HG03066 (cell line): ENCODE data around the gene PECR.
"Not testable (repeated sequence)": the region's sequence is repeated elsewhere in the genome, so short reads cannot be mapped to it uniquely, and the experiment has no call there.

Source experiments
- ATAC-seq: cut with Tn5 transposase; IDR thresholded peaks from one replicate; pipeline ENCODE4 v1.9.1; 2021; ENCODE audit warnings: low read depth; ENCODE audit not compliant: unreplicated experiment

Gene PECR

GRCh38 chr2:216107320-216107719 lies 25.7 kb upstream of the PECR start:
- no peak for ATAC-seq

DNA sequence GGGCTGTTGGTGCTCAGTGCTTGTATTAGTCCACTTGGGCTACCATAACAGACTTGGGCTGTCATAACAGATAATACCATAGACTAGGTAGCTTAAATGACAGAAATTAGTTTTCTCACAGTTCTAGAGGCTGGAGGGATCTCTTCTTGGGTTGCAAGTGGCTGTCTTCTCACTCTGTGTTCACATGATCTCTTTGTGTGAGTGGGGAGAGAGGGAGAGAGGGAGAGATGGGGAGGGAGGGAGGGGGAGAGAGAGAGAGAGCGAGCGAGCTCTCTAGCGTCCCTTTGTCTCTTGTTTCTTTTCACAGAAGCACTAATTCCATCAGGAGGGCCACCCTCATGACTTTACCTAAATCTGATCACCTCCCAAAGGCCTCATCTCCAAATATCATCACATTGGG lies 23.1 kb upstream of the PECR start:
- ATAC-seq, result no peak

GRCh38 chr2:216103213-216103612 lies 21.6 kb upstream of the PECR start:
- no peak for ATAC-seq

DNA sequence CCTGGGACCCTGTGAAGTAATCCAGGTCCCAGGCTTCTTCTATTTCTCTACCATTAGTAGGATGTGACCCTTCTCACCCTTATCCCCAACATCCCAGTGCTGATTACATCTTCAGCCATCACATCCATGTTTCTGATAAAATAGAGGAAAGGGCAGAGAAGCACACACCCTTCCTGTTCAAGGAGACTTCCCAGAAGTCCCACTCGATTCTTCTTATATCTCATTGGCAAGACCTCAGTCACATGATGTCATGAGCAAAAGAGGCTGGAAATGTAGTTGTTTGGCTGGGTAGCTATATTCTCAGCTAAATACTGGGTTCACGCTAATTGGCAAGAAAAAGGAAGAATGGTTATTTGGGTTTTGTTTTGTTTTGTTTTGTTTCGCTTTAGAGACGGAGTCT lies 19.5 kb upstream of the PECR start:
- ATAC-seq, result no peak

- ATAC-seq, result no peak
These were observed 17.1 kb upstream of the PECR start for GRCh38 chr2:216098421-216099334.

DNA sequence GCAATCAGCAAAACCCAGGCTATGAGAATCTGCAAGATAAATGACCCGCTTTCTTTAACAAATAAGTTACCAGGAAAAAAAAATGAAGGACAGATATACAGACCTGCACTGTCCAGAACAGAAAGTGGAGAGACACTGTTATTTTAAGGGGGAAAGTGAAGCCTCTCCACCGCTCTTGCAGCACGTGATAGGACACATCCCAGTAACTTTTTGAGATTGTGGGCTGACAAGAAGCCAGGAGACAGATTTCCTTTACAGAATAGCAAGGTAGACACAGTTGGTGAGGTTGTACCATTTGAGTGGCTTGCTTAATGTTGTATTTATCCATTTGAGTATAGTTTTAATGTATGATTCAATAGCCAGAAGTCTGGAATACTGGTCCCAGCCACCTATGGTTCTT lies 13.1 kb upstream of the PECR start:
- ATAC-seq, result no peak

DNA sequence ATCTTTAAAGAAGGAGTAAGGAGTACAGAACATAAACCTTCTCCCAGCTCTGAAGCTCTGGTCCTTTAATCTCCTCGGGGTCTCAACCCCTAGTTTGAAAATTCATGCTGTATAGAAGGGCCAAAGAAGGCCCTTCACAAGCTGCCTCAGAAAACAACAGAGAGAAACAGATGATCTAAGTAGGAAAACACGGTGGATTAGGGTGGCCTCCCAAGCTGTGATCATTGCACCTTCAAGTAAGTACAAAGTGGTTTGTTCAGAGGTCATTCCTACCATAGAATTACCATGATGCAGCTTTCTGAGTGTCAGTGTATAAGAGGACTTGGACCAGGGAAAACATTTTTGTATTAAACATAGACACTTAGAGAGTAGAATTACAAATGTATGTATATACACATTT lies 11.0 kb upstream of the PECR start:
- ATAC-seq, result no peak

GRCh38 chr2:216090369-216090786 lies 8.8 kb upstream of the PECR start:
- peak; percentile 79 for ATAC-seq

DNA sequence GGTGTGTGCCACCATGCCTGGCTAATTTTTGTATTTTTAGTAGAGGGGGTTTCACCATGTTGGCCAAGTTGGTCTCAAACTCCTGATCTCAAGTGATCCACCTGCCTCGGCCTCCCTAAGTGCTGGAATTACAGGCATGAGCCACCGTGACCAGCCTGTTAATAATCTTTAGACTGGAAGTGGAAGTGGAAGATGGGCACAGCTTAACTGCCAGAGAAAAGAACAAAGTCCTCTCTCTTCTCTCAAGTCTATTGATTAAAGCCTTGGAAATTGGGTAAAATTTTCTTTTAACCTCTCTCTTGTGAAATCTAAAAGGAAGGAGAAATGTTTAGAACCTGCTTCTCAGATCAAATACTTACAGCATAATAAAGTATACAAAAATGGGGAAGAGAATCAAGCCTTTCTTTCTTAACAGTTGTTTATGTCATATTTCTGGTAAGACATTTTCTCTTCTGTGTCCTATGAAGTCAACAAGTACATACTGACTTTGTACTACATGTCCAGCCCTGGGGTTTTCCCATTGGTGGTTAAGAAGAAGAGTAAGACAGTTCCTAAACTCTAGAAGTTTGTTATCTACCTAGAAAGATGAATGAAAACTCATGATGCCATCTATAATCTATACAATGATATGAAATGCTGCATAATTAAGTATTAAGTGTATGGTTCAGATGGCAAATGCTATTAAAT lies 4.7 kb upstream of the PECR start:
- ATAC-seq, result no peak

- ATAC-seq, result no peak
These were observed 2.9 kb upstream of the PECR start for GRCh38 chr2:216084547-216084946.

- no peak for ATAC-seq
These were observed 2.1 kb upstream of the PECR start for GRCh38 chr2:216083464-216084281.

DNA sequence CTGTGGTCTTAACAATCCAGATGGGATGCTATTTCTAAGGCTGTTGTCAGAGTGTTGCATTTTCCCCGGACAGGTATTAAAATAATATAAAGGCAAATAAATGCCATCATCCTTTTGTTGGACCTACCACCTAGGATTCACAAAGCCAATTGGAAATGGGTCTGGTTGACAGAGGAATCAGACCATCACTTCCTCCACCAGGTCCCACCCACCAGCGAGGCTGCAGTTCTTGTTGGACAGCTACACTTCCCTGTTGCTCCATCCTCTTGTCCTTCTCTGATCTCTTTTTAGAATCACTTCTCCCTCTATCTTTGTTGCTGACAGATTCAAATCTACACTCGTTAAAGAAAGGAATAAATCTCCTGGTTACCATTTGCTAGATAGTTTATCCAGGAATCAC lies 1.2 kb upstream of the PECR start:
- ATAC-seq, result no peak

DNA sequence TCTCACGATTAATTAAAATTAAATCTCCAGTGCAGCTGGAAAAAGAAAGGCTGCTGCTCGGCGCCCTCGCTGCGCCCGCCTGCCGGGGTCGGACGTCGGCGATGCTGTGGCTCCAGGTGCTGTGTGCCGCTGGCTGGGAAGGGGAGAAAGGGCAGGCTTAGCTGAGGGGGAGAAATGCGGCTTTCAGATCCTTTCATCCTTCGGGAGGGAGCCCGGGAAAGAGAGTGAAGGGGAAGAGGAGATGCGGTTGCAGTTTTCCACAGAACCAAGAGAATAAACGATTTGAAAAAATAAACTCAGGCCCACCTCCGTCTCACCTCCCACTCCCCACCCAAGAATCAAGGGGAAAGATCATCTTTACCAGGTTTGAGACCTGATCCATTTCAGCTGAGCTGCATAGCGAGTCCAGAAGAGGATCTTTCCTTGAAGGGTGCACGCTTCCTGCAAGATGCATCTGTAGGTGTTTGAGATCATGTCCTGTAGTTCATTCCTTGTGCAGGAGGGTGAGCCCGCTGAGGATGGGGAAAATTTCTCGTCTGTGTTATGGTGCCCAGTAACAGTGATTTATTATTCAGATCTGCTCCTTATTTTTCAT lies 605 bp upstream of the PECR start:
- peak; percentile 3 for ATAC-seq

DNA sequence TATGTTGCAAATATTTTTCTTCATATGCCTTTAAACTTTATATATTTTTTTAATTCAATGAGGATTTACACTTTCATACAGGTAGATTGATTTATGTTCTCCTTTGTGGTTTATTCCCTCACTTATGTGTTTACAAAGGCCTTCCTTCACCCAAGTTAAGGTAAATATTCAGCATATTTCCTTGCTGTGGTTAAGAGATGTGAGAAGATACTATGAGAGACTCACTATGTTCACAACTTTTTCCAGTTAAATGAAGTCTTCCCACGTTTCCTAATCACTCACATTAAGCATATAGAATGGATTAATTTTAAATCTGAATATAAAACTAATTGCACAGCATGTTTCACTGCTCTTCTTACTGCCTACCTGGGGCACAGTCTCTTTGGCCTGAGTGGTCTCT lies 597 bp downstream of the PECR start:
- no peak for ATAC-seq

- not testable (repeated sequence) for ATAC-seq
These were observed 1.6 kb downstream of the PECR start for GRCh38 chr2:216080048-216080447.

- ATAC-seq, result no peak
These were observed 2.8 kb downstream of the PECR start for GRCh38 chr2:216078776-216079175.

DNA sequence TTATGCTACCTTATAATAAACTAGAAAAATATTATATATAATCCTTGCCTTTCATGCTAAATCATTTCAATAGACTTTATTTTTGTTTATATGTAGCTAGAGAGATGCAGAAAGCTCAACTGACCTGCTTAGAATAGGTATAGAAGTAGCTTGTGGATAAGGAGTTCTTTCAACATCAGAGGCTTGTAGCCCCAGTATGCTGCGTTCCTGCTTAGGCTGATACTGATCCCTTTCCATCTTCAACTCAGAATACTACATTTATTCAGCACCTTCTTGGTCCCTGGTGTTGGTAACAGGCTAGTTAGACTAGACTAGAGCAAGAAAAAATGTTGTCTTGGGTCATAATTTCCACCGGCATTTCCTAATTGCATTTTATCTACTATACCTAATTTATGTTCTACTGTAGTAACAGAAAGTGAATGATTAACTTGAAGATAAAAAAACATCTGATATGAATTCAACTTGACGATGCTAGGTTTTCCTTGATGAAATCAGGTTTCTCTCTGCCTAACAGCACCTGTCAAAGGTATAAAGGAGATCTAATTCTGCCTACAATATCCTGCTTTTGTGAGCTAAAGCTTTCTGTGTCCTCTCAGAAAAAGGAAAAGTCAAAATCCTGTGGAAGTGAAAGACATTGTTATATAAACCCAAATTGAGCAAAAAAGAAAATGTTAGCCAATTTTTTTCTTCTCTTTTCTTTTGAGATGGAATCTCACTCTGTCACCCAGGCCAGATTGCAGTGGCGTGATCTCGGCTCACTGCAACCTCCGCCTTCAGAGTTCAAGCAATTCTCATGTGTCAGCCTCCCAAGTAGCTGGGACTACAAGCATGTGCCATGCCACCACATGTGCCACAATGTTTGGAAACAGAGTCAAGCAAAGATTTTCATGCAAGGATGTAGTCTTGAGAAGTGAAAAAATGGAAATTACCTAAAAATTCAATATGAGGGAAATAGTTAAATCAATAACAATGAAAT lies 5.8 kb downstream of the PECR start:
- no peak for ATAC-seq

- no peak for ATAC-seq
These were observed 6.8 kb downstream of the PECR start for GRCh38 chr2:216074794-216075193.

DNA sequence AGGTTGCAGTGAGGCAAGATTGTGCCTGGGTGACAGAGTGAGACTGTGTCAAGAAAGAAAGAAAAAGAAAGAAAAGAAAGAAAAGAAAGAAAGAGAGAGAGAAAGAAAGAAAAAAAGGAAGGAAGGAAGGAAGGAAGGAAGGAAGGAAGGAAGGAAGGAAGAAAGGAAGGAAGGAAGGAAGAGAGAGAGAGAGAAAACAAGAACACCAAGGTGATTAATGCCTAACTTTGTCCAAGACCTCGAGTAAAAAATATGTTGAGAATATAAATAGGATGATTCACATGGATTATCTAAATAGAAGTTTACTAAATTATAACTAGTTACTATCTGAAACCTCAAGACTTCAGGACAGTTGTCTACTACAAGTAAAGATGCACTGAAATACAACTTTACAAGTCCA lies 7.2 kb downstream of the PECR start:
- no peak for ATAC-seq

DNA sequence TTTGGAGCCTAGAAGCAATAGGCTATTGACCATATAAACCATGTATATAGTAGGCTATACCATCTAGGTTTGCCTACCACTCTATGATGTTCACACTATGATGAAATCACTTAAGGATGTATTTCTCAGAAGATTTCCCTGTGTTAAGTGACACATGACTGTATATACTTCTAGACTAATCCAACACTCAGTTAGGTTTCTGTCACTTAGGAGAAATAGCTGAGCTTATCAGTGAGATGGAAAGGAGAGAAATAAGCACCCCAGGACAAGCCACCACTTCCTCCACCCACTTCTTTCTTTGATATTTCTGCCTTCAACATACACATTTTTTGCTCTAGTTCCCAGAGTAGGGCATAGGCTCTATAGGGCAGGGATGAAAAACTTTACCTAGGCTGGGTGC lies 7.8 kb downstream of the PECR start:
- ATAC-seq, result no peak
